Heart left ventricle (tissue), 13 donors: Measurements from ENCODE around the gene SORCS2.

ENCODE experiments used
- POLR2A ChIP-seq, 2 donors: fragments of 450-650 bp; IDR thresholded peaks; one replicate each; pipeline ENCODE4 v1.6.1; 2017; ENCODE audit warnings: antibody characterized with exemption in 2 of 2, mild to moderate bottlenecking in 2 of 2, moderate library complexity in 2 of 2
- TF ChIP-seq, protein P1 (sequence below), 12 donors: fragments of 200-600 bp; sonication (generic) in 4 of 12; IDR thresholded peaks; one replicate each; pipeline versions ENCODE4 v1.5.0 to v1.8.0; 2018 to 2022; ENCODE audit warnings: antibody characterized with exemption in 12 of 12, mild to moderate bottlenecking in 5 of 12
- donor health status: ischemic (EF 13 %, LVEDD 7.1; RV severe dilation, severe dysfunction).
- donor health status: DM: no; HTN: yes; CAD: no.
- donor health status: DM: no; HTN: no; CAD: no.
- donor health status: ischemic (EF 25% LVEDD 6.9; RV normal size, moderate dysfunction).
- donor health status: ischemic (EF 25% LVEDD 5.7; RV mildly dilated, moderate dysfunction).
- donor health status: ischemic (EF 35%, LVEDD 5.7; RV mildly dilated, moderate dysfunction).
- donor health status: nonischemic (EF 11% LVEDD 7.7; RV severe dilation, severe dysfunction).
- donor health status: DM: yes; HTN: yes; CAD: no.
- donor health status: PGD.
- donor health status: ischemic (EF 29% LVEDD 5.4; RV normal size, mild dysfunction).
- donor health status: nonischemic (EF 23%, LVEDD 6.1; RV moderate dilation, normal function).

DNA sequence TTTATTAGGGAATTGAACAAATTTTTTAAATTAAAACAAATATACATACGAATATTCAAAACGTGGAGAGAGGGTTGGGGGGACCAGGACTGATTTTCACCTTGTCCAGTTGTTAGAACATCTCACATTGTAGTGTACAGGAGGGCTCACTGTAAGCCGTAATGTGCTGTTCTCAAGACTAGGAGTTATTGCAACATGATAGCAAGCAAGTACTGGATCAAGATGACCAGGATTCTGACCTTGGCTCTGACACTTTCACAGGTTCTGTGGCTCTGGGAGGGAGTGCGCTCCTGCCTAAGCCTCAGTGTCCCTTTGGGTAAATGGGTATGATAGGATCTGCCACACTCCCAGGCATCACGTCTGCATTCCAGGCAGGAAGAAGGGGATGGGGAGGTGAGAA lies 59.0 kb downstream of the SORCS2 start:
- TF ChIP-seq, protein P1, sequence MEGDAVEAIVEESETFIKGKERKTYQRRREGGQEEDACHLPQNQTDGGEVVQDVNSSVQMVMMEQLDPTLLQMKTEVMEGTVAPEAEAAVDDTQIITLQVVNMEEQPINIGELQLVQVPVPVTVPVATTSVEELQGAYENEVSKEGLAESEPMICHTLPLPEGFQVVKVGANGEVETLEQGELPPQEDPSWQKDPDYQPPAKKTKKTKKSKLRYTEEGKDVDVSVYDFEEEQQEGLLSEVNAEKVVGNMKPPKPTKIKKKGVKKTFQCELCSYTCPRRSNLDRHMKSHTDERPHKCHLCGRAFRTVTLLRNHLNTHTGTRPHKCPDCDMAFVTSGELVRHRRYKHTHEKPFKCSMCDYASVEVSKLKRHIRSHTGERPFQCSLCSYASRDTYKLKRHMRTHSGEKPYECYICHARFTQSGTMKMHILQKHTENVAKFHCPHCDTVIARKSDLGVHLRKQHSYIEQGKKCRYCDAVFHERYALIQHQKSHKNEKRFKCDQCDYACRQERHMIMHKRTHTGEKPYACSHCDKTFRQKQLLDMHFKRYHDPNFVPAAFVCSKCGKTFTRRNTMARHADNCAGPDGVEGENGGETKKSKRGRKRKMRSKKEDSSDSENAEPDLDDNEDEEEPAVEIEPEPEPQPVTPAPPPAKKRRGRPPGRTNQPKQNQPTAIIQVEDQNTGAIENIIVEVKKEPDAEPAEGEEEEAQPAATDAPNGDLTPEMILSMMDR (IDR thresholded peaks at IDR 0.05) = no peak
- TF ChIP-seq POLR2A (IDR thresholded peaks at IDR 0.05) = no peak
